Stimulated activated CD8-positive, alpha-beta memory T cell treated with anti-CD3 and anti-CD28 coated beads, Interleukin-7, amount 100 ng/mL, for 4 hours (primary cell): Measurements from ENCODE around the gene ST6GAL2.

Source experiments
- DNase-seq, 2 donors: peaks; one replicate each; pipeline ENCODE4 v3.0.0-alpha.2; 2020; ENCODE audit warnings: low read depth in 2 of 2

ST6GAL2 gene

DNA sequence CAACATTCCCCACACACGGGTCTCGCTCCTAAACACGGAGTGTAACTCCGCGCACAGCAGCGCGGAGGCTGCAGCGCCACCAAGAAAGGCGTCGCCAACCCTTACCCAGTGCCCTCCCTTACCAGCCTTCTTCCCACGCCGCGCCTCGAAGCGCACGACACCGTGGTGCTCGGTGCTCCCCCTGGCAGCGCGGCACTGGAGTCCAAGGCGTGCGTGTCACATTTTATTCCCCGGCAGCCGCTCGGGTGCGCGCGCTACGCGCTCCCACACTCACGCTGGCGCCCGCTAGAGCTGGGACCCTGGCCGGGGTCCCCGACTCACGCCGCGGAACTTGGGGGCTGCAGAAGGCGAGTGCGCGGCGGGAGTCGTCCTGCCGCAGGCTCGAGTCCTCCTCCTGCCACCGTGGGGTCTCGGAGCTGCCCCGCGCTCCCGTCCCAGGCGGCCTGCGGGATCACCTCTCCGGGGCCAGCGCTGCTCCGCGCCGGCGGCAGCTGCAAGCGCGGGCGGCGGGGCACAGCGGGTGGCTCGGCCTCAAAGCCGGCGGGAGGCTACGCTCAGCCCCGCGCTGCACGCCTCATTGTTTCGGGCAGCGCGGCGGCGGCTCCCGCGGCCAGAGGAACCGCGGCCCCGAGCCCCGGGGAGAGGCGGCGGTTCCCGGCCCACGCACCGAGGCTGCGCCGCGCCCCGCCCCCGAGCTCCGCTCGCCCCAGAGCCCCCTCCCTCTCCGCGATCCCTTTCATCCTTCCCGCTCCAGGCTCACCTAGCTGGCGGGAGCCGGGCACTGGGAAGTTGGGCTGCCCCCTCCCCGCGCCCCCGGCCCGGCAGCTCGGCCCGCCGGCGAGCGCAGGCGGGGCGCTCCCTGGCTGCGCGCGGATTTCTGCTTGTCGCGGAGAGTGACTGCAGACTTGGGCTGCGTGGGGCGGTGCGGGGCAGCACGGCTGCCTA, at the start of gene ST6GAL2:
Gene ST6GAL2, minus strand, starts transcription at position 197 of the 945 bp plus-strand sequence. CDS start 42,190 bp downstream, outside the sequence.
- no peak for DNase-seq

DNA sequence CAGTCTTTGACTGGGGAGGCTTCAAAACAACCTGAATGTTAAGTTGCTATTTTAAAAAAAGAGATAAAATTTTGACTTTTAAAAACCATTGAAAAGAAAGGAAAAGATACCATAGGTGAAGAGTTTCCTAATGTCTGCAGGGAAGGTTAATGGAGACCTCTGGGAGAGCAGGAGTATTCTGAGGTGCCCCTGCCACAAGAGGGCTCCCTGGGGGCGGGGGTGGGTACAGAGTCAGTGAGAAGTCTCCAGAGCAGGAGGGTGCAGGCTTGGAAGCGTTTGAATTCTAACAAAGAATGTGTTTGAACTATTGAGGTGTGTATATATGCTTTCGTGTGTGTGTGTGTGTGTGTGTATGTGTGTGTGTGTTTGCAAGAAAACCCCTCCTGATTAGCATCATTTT, 46.7 kb upstream of the ST6GAL2 start:
- DNase-seq: no peak

DNA sequence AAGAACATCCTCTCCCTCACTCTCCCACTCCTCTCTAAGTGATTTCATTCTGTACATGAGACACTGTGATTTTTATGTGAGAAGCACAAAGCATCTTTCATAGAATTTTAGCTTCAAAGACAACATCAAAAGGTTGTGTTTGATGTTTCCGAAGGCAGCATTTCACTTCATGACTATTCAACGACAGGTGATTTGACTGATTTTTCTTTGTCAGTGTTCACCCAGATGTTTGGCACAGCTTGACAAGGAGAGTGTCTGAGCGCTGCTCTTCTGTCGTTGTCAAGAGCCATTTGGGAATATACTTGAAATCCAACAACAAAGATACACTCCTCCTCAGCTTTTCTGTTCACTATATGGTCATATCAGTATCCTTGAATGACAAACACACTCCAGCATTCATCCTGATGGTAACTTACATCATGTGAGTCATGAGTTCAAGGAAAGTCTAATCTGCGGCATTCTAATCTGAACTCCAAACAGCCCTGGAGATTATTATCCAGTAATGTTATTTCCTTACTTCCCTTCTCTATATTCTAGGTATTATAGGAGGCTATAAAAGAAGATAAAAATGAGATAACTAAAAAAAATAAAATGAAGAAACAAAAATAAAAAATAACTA, 45.9 kb upstream of the ST6GAL2 start:
- no peak for DNase-seq

- no peak for DNase-seq
These were observed 35.5 kb upstream of the ST6GAL2 start for GRCh38 chr2:106921451-106921850.

DNA sequence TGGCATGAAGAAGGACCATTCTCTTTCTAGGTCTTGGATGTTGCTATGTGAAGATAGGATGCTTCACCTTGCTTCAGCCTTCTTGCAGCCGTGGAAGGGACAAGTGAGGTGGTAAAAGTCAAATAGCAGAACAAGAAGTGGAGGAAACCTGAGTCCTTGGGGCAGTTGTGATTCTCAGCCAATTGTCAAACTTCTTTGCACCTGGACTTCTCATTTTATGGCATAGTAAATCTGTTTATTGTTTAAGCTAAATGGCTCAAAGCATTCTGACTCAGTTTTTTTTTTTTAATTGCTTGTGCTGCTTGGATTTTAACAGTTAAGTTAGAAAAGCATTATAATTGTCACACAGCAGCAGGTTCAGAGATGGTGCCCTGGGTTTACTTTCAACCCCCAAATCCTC, 33.0 kb upstream of the ST6GAL2 start:
- DNase-seq: no peak

GRCh38 chr2:106904242-106904641, 18.3 kb upstream of the ST6GAL2 start:
- no peak for DNase-seq

DNA sequence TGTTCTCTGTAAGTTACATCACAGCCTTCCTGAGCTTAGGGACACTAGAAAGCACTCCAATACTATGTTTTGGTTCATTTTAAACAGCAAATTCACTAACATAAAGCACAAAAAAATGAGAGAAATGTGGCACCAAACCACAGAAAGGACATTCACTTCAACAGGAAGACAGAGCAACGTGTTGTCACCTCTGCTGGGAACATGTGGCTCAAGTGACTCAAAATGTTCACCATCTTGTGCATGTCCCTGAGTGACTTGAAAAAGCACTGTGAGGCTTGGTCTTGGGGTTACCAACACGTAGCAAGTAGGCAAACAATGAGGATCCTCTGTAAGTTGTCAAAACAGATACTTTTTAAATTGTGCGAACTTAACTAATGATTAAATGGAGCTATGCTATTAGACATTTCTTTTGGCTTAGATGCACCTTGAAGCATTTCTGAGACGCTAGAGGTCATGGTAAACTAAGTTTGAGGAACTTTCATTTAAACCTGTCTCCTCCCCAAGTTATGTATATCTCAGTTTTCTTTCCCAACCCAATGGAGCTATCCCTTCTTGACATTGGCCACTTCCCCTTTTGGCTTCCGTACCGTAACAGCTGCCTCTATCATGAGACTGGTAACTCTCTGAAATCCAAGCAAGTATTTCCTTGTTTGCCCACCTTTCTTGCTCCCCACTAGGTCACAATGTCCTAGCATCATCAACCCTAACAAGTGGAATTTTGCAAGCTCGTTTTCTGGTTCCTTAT, 14.0 kb upstream of the ST6GAL2 start:
- no peak for DNase-seq

- no peak for DNase-seq
These were observed 8.6 kb upstream of the ST6GAL2 start for GRCh38 chr2:106894545-106894944.

DNA sequence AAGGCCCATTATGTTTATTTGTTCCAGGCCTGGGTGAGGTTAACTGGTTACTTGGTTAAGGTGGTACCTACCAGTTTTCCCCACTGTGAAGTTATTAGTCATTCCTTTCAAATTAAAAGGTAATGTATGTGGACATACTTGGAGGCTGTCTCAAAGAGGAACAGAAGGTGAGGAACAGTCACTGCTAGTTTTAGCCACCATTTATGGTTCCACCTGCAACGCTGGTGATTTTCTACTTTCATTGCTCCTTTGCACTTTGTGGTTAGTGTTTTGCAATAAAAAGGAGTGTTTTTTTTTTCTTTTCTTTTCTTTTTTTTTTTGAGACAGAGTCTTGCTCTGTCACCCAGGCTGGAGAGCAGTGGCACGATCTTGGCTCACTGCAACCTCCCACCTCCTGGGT, 6.1 kb upstream of the ST6GAL2 start:
- no peak for DNase-seq

DNA sequence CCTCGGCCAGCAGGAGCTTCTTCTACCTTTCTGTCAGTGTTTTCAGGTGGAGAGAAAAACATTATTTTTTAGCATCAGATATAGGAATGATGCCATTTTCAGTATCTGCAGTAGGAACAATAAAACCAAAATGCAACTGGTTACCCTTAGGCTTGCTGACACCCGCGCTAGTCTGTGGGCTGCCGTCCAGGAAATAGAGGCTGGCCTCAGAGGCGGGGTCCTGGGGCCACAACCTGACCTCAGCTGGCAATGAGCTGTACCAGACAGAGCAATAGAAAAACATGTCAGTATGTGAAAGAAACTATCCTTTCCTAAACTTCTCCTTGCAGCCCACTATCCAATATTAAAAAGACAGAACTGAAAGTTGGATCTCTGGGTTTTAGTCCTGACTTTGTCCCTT, 4.6 kb upstream of the ST6GAL2 start:
- no peak for DNase-seq

DNA sequence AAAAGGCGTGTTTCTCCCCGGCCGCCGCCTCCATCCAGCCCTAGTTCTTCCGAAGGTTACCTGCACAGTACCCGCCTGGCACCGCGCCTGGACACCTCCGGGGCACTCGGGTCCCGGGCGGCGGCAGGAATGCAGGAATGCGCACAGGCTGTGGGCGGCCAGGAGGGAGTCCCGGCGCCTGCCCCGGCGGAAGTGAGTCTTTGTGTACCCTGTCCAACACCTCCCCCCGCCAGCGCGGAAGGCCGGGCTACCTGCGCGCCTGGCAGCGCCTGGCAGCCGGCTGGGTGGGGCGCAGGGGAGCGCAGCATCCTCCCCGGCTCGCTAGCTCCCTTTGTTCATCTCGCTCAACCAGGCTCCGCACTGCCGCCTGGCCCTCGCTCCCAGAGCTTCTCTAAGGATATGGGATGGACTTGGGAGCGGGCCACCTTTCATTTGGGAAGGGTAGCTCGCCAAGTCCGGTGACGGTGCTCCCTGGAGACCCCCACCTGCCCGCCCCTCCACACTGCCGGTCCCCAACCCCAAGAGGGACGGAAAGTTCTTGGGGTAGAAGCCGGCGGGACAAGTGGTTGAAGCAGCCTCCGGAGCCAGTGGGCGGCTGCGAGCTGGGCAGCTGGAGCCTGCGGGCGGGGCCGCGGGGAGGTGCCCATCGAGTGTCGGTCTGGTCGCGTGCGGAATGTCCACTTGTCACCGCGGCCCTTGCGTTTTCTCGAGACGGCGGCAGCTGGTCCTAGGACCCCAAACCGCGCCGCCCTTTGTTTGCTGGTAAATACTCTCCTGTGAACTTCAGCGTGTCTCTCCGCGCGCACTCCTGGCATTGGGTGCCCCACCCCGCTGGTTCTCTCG, 1.2 kb upstream of the ST6GAL2 start:
- no peak for DNase-seq

DNA sequence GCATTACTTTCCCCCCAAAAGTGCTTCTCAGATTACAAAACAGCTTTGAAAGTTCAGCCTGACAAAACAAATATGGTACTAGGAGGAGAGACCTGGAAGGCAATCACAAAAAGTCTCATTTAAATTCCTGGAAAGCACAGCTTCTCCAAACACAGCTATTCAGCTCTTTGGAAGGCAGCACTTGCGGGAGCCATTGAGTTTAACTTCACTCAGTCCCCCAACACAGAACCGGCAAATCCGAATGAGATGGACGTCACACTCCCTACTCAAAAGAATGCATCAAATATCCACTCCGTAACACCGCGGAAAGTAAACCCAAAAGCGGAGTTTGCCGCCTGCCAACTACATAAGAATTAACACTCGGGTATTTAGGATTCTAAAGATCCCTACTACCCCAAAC, 638 bp downstream of the ST6GAL2 start:
- DNase-seq: no peak

- DNase-seq: no peak
These were observed 3.3 kb downstream of the ST6GAL2 start for GRCh38 chr2:106882673-106883072.

DNA sequence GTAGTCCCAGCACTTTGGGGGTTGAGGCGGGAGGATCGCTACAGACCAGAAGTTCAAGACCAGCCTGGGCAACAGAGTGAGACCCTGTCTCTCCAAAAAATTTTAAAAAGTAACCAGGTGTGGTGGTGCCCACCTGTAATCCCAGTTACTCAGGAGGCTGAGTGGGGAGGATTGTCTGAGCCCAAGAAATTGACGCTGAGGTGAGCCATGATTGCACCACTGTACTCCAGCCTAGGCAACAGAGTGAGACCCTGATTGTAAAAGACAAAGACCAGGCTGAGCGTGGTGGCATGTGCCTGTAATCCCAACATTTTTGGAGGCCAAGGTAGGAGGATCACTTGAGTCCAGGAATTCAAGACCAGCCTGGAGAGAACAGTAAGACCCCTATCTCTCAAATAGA, 7.8 kb downstream of the ST6GAL2 start:
- no peak for DNase-seq

- DNase-seq: no peak
These were observed 9.3 kb downstream of the ST6GAL2 start for GRCh38 chr2:106876699-106877098.

DNA sequence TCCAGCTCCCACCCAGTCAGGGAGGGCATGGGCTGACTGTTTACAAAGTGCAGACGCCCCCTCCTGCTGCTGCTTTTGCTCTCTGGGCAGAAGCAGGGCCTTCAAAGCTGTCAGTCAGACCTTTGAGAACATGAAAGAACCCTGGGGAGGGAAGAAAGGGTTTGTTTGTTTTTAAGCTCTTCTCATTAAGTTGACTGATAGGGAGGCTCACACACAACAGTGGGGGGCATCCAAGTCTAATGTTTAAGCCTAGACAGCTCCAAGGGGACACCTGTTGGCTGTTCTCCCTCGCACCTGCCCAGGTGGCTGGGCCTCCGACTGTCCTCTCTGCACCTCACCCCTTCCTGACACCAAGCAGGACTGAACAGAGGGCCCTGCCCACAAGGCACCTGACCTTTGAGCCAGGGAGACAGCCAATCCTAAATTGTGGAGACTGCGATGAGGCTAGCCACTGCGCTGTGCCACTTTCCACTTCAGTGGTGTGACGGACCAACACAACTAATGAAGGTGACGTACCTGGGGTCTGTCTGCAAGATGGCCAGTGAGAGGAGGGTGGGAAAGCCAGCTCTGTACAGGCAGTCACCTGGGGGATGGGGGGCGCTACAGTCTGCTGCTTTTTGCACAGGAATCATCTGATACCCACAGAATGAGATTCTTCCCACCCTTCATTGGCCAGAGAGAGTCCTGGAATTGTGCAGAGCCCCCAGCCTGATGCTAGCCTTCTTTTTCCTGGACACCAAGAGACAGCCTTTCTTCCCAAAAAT, 16.3 kb downstream of the ST6GAL2 start:
- no peak for DNase-seq

DNA sequence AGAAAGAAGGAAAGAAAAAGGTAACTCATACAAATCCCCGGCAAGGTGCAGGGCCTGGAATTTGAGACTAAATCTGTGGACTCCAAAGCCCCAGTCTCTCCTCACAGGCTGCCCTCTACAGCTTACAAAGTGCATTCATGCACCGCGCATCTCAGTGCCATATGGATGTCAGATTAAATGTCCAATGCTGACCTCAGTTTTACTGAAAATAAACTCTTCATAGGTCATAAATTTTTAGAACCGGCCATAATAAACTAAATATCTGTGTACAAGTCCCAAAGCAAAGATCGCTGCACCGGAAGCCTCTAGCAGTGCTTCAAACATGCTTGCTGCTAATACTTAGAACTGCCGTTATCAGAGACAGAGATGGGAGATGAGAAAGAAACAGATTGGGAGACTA, 17.7 kb downstream of the ST6GAL2 start:
- no peak for DNase-seq

GRCh38 chr2:106867196-106867953, 18.6 kb downstream of the ST6GAL2 start:
- DNase-seq: no peak

- no peak for DNase-seq
These were observed 19.3 kb downstream of the ST6GAL2 start for GRCh38 chr2:106866641-106867040.

GRCh38 chr2:106864051-106864450, 21.9 kb downstream of the ST6GAL2 start:
- DNase-seq: no peak
